Gastrocnemius medialis (tissue), 4 donors: ENCODE measurements around the gene CTNNBIP1. TPM values are rescaled to one million over a fixed set of nuclear protein-coding genes. Genes with fewer than 3 reads are reported as not detected.

Experiments used
- ATAC-seq, 2 donors: fragments of 150-250 bp; one replicate each; pipeline ENCODE4 v1.9.1; 2016
- DNase-seq, 2 donors: peaks; one replicate each; pipeline ENCODE4 v3.0.0-alpha.2; 2019
- H3K27ac ChIP-seq, 4 donors: fragments of 200-600 bp; sonication (generic); 1 replicate in 1 of 4; 2 replicates in 3 of 4; pipeline ENCODE4 v1.5.1; 2016 to 2018; ENCODE audit warnings: mild to moderate bottlenecking in 2 of 4, moderate library complexity in 1 of 4
- H3K27me3 ChIP-seq, 3 donors: fragments of 200-600 bp; sonication (generic) in 2 of 3; 1 replicate in 1 of 3; 2 replicates in 2 of 3; pipeline versions ENCODE4 v1.5.1 to v1.6.0; 2016 to 2019; ENCODE audit warnings: mild to moderate bottlenecking in 1 of 3, moderate library complexity in 1 of 3
- H3K36me3 ChIP-seq, 2 donors: fragments of 200-600 bp; sonication (generic) in 1 of 2; one replicate each; pipeline ENCODE4 v1.5.1; 2017 to 2018
- H3K4me1 ChIP-seq, 2 donors: fragments of 200-600 bp; sonication (generic) in 1 of 2; one replicate each; pipeline ENCODE4 v1.5.1; 2016 to 2017; ENCODE audit warnings: mild to moderate bottlenecking in 2 of 2
- H3K4me3 ChIP-seq, 4 donors: fragments of 200-600 bp; sonication (generic) in 3 of 4; 1 replicate in 1 of 4; 2 replicates in 3 of 4; pipeline ENCODE4 v1.5.1; 2016 to 2019; ENCODE audit warnings: mild to moderate bottlenecking in 2 of 4
- H3K9me3 ChIP-seq, 3 donors: fragments of 200-600 bp; sonication (generic) in 2 of 3; 1 replicate in 1 of 3; 2 replicates in 2 of 3; pipeline ENCODE4 v1.5.1; 2016 to 2019
- CTCF ChIP-seq, 5 experiments: fragments of 450-650 bp in 3 of 5; fragments of 200-600 bp in 2 of 5; sonication (generic) in 2 of 5; IDR thresholded peaks in 4 of 5; conservative IDR thresholded peaks in 1 of 5; 1 replicate in 4 of 5; 2 replicates in 1 of 5; pipeline ENCODE4 v1.5.1; 2016 to 2019; ENCODE audit warnings: antibody characterized with exemption in 5 of 5, mild to moderate bottlenecking in 3 of 5, moderate library complexity in 3 of 5
- POLR2A ChIP-seq, 2 donors: fragments of 450-650 bp; IDR thresholded peaks; one replicate each; pipeline ENCODE4 v1.6.1; 2017; ENCODE audit warnings: antibody characterized with exemption in 2 of 2, mild to moderate bottlenecking in 2 of 2, moderate library complexity in 2 of 2
- in situ Hi-C, 4 donors: fragments of 200-750 bp; cut with MboI; loops; one replicate each; pipeline versions ENCODE4 v1.15.0 to v1.8.0; 2017; ENCODE audit warnings: low sequenced_read_pairs in 4 of 4
- intact Hi-C: fragments of 100-400 bp; cut with DNase I; formaldehyde crosslinking; loops from one replicate; pipeline ENCODE4 v1.15.1; 2023; ENCODE audit warnings: low total_unique reads
- total RNA-seq, 4 donors: library from RNA; depleted of rRNA; stranded (reverse); fragments of >200 nt; gene quantifications; one replicate each; pipeline versions ENCODE4 v1.1.0 to v1.2.3, GENCODE V29; 2016

CTNNBIP1 gene
- total RNA-seq, 4 donors from 2014 or later = 10.3 to 13.2 (median 10.4) TPM

GRCh38 chr1:9835758-9836631 is 74.1 kb downstream of the CTNNBIP1 start:
- in situ Hi-C loops (no loop called here), intact Hi-C loops (no loop called here)
- Histone ChIP-seq H3K27me3 (no peaks in the 10 kb centered on the region), H3K9me3 (no peaks in the 10 kb centered on the region), H3K4me1 (peaks cover 0 to 16% of the 10 kb centered on the region in 2 donors), H3K27ac (no peak overlapping the region), H3K36me3 (no peaks in the 10 kb centered on the region), H3K4me3 (no peak overlapping the region)
- TF ChIP-seq POLR2A (IDR thresholded peaks at IDR 0.05) (no peak), CTCF (IDR thresholded peaks at IDR 0.05 in 4 of 5, conservative IDR thresholded peaks at IDR 0.05 in 1 of 5) (no peak)
- DNase-seq (peak in 1 of 2 donors; percentile 37), ATAC-seq (peak; percentile 30 to 58)

- intact Hi-C loops (no loop called here), in situ Hi-C loops (no loop called here)
- Histone ChIP-seq H3K9me3 (no peaks in the 10 kb centered on the region), H3K36me3 (no peaks in the 10 kb centered on the region), H3K4me3 (no peak overlapping the region), H3K27me3 (no peaks in the 10 kb centered on the region), H3K4me1 (peaks cover 0 to 15% of the 10 kb centered on the region in 2 donors), H3K27ac (no peak overlapping the region)
- no peak for ATAC-seq
- TF ChIP-seq CTCF (IDR thresholded peaks at IDR 0.05 in 4 of 5, conservative IDR thresholded peaks at IDR 0.05 in 1 of 5) = no peak
- no peak for TF ChIP-seq POLR2A (IDR thresholded peaks at IDR 0.05)
- no peak for DNase-seq
Measured at GRCh38 chr1:9835404-9835757, 74.7 kb downstream of the CTNNBIP1 start.

GRCh38 chr1:9833632-9834031 is 76.4 kb downstream of the CTNNBIP1 start:
- in situ Hi-C loops (no loop called here), intact Hi-C loops (no loop called here)
- no peak overlapping the region for H3K27ac ChIP-seq
- no peaks in the 10 kb centered on the region for H3K9me3 ChIP-seq
- no peaks in the 10 kb centered on the region for H3K27me3 ChIP-seq
- no peak for DNase-seq
- ATAC-seq = no peak
- no peak overlapping the region for H3K4me3 ChIP-seq
- no peak for TF ChIP-seq CTCF (IDR thresholded peaks at IDR 0.05 in 4 of 5, conservative IDR thresholded peaks at IDR 0.05 in 1 of 5)
- no peak for TF ChIP-seq POLR2A (IDR thresholded peaks at IDR 0.05)
- H3K4me1 ChIP-seq = peaks cover 0 to 11% of the 10 kb centered on the region in 2 donors
- H3K36me3 ChIP-seq = no peaks in the 10 kb centered on the region

GRCh38 chr1:9827558-9828185 is 82.4 kb downstream of the CTNNBIP1 start:
- ATAC-seq = no peak
- intact Hi-C loops (loop anchor here (10.0 kb wide), 1 partner anchor 233 kb away; no protein-coding TSS in a partner anchor), in situ Hi-C loops (no loop called here)
- TF ChIP-seq POLR2A (IDR thresholded peaks at IDR 0.05) (no peak), CTCF (IDR thresholded peaks at IDR 0.05 in 4 of 5, conservative IDR thresholded peaks at IDR 0.05 in 1 of 5) (peak in 1 of 5 experiments; percentile 21)
- Histone ChIP-seq H3K9me3 (no peaks in the 10 kb centered on the region), H3K27me3 (no peaks in the 10 kb centered on the region), H3K4me1 (peaks cover 16 to 18% of the 10 kb centered on the region in 2 donors), H3K4me3 (no peak overlapping the region), H3K36me3 (no peaks in the 10 kb centered on the region), H3K27ac (no peak overlapping the region)
- no peak for DNase-seq
